Nephron progenitor cell (in vitro differentiated cells): ENCODE results near the gene NT5C1B.
A peak's percentile ranks its signal among the peaks of the same experiment; 100 is the strongest.

Experiments
- DNase-seq: peaks from one replicate; pipeline ENCODE4 v3.0.0; 2021
- H3K27ac Mint-ChIP-seq: 2 replicates; pipeline ENCODE4 v1.8.0; 2021; ENCODE audit warnings: mild to moderate bottlenecking, moderate library complexity, mixed read lengths
- H3K27me3 Mint-ChIP-seq: 2 replicates; pipeline ENCODE4 v1.8.0; 2021; ENCODE audit warnings: mild to moderate bottlenecking, low read depth, mixed read lengths; ENCODE audit not compliant: poor library complexity
- H3K36me3 Mint-ChIP-seq: 2 replicates; pipeline ENCODE4 v1.8.0; 2021; ENCODE audit warnings: low read depth, mixed read lengths
- H3K4me1 Mint-ChIP-seq: 2 replicates; pipeline ENCODE4 v1.8.0; 2021; ENCODE audit warnings: mixed read lengths
- H3K4me3 Mint-ChIP-seq: 2 replicates; pipeline ENCODE4 v1.8.0; 2021; ENCODE audit warnings: mild to moderate bottlenecking, moderate library complexity, mixed read lengths
- H3K9me3 Mint-ChIP-seq: 2 replicates; pipeline ENCODE4 v1.8.0; 2021; ENCODE audit warnings: mild to moderate bottlenecking, moderate library complexity, mixed read lengths
- TF ChIP-seq, protein P1 (sequence below): fragments of 200-600 bp; sonication (generic); IDR thresholded peaks from 2 replicates; pipeline ENCODE4 v1.5.0; 2021; ENCODE audit warnings: antibody characterized with exemption

Gene NT5C1B

DNA sequence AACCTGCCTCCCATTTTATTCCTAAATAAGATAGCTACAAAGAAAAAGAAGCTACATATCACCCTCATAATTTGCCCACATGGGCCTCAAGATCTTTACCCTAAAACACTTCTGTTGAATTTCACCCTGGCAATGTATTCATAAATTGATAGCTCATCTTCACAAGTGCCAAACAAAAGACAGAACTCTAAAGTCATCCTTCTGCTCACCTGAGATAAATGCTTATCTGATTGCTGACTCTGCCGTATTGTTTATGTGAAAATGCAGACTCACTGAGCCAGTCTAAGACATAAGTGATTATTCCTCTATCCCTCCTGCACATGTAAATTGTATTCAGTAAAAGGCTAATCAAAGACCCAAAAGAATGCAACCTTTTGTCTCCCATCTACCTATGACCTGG lies 30.9 kb downstream of the NT5C1B start:
- Mint-ChIP-seq H3K4me1 (peaks cover 60% of the 10 kb centered on the region), H3K36me3 (peaks cover 52% of the 10 kb centered on the region), H3K4me3 (peak overlapping the region; percentile 92), H3K27ac (peak overlapping the region; percentile 98), H3K9me3 (peaks cover 6% of the 10 kb centered on the region), H3K27me3 (no peaks in the 10 kb centered on the region)
- no peak for DNase-seq
- TF ChIP-seq, protein P1, sequence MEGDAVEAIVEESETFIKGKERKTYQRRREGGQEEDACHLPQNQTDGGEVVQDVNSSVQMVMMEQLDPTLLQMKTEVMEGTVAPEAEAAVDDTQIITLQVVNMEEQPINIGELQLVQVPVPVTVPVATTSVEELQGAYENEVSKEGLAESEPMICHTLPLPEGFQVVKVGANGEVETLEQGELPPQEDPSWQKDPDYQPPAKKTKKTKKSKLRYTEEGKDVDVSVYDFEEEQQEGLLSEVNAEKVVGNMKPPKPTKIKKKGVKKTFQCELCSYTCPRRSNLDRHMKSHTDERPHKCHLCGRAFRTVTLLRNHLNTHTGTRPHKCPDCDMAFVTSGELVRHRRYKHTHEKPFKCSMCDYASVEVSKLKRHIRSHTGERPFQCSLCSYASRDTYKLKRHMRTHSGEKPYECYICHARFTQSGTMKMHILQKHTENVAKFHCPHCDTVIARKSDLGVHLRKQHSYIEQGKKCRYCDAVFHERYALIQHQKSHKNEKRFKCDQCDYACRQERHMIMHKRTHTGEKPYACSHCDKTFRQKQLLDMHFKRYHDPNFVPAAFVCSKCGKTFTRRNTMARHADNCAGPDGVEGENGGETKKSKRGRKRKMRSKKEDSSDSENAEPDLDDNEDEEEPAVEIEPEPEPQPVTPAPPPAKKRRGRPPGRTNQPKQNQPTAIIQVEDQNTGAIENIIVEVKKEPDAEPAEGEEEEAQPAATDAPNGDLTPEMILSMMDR: no peak

DNA sequence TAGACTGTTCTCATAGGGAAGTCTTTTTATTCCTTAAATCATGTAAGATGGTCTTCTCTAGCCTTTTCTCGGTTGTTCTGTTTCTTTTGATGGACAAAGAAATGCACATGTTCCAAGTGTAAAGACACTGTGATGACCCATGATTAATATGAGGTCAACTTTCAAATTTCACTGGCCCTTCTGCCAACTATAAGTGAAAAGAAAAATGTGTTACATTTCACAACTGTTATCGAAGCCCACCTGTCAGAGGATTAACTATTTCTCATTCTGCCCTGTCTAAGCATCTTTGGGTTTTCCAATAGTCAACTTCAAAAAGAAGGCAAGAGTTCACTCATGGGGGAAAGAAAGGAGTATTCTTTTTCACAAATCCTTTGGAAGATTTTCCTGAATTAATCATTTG lies 32.2 kb downstream of the NT5C1B start:
- H3K9me3 Mint-ChIP-seq: peaks cover under 1% of the 10 kb centered on the region
- H3K4me1 Mint-ChIP-seq: peaks cover 64% of the 10 kb centered on the region
- no peak for DNase-seq
- no peaks in the 10 kb centered on the region for H3K27me3 Mint-ChIP-seq
- H3K4me3 Mint-ChIP-seq: no peak overlapping the region
- TF ChIP-seq, protein P1: no peak
- H3K36me3 Mint-ChIP-seq: peaks cover 59% of the 10 kb centered on the region
- H3K27ac Mint-ChIP-seq: no peak overlapping the region

DNA sequence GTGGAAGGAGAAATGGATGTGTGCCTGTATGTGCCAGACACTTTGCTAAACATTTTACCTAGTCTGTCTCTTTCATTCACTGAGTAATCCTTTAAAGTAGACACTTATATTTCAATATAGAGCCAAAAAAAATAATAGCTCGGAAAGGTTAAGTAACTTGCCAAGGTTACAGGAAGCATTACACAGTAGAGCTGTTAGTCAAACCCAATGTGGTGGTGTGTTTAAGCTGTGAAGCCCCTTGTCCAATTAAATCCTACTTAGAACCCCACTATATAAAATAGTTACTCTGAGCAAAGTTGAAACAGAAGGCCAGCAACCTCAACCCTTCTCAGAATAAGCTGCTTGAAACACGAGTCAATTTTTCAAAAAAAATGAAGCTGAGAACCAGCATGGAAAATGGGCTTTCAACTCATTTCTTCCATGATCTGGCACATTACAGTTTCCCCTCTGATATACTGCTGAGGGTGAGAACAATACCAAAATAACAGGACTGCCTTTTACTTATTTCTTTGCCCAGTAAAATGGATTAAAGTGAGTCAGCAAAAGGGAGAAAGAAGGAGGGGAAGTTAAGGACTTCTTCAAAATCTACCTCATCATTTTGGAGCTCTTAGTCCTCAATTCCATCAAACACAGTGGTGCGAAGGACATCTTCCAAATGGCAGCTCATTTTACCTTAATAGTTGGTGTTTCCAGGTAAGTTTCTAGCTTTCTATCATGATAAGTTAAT lies 36.9 kb downstream of the NT5C1B start:
- H3K36me3 Mint-ChIP-seq: peaks cover 83% of the 10 kb centered on the region
- TF ChIP-seq, protein P1: no peak
- DNase-seq: no peak
- H3K9me3 Mint-ChIP-seq: no peaks in the 10 kb centered on the region
- H3K27me3 Mint-ChIP-seq: no peaks in the 10 kb centered on the region
- no peak overlapping the region for H3K4me3 Mint-ChIP-seq
- no peak overlapping the region for H3K27ac Mint-ChIP-seq
- H3K4me1 Mint-ChIP-seq: peaks cover 27% of the 10 kb centered on the region

DNA sequence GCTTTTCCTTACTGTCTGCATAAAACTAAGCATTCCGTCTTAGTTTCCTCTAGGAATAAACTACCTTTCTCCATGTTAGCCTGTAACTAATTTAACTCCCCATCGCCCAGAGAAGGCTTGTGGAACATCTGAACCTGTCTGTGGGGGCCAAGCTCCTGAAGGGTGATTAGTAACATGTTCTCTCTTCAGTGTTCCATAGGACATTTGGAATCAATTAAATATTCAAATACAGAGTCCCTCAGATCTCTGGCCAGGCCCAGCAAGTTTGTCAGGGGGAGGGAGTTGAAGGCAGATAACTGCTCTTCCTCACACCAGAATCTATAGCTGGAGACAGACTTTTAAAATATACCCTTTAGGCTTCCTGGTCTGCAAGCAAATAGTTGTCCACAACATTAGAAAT lies 37.7 kb downstream of the NT5C1B start:
- Mint-ChIP-seq H3K9me3 (no peaks in the 10 kb centered on the region), H3K4me1 (peaks cover 28% of the 10 kb centered on the region), H3K27me3 (no peaks in the 10 kb centered on the region), H3K36me3 (peaks cover 74% of the 10 kb centered on the region), H3K27ac (peak overlapping the region; percentile 46), H3K4me3 (no peak overlapping the region)
- TF ChIP-seq, protein P1: no peak
- no peak for DNase-seq

DNA sequence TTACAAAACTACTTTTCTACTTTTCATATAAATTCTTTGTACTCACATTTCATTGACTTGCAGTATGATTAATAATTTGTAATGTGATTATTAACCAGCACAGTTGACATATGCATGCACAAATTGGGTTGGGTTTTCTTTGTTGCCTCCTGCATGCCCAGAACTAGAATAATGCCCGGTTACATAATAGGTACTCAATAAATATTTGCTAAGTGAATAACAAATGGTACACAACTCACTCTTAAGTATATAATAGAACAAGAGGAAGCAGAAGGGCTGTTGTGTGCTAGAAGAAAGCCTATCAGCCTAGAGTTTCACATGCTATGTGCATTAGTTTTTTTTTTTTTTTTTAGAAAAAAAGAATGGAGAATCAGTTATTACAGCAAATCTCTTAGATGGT lies 38.2 kb downstream of the NT5C1B start:
- TF ChIP-seq, protein P1: no peak
- no peak overlapping the region for H3K4me3 Mint-ChIP-seq
- H3K36me3 Mint-ChIP-seq: peaks cover 70% of the 10 kb centered on the region
- H3K4me1 Mint-ChIP-seq: peaks cover 32% of the 10 kb centered on the region
- no peak overlapping the region for H3K27ac Mint-ChIP-seq
- H3K9me3 Mint-ChIP-seq: no peaks in the 10 kb centered on the region
- DNase-seq: no peak
- no peaks in the 10 kb centered on the region for H3K27me3 Mint-ChIP-seq

DNA sequence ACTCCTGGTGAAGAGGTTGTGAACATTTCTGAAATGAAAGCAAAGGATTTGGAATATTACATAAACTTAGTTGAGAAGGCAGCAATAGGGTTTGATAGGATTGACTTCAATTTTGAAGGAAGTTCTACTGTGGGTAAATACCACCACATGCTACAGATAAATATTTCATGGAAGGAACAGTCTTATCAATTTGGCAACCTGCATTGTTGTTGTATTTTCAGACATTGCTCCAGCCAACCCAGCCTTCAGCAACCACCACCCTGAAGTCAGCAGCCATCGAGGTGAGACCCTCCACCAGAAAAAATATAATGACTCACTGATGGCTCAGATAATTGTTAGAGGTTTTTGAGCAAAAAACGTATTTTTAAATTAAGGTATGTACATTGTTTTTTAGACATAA lies 38.9 kb downstream of the NT5C1B start:
- no peak overlapping the region for H3K27ac Mint-ChIP-seq
- no peaks in the 10 kb centered on the region for H3K27me3 Mint-ChIP-seq
- DNase-seq: no peak
- no peak overlapping the region for H3K4me3 Mint-ChIP-seq
- peaks cover 65% of the 10 kb centered on the region for H3K36me3 Mint-ChIP-seq
- H3K4me1 Mint-ChIP-seq: peaks cover 34% of the 10 kb centered on the region
- TF ChIP-seq, protein P1: no peak
- H3K9me3 Mint-ChIP-seq: no peaks in the 10 kb centered on the region
